Neuronal stem cell (in vitro differentiated cells): Measurements from ENCODE around the gene PTPN14.

ENCODE experiments used
- DNase-seq: peaks from one replicate; pipeline ENCODE4 v3.0.0-alpha.2; 2013; ENCODE audit warnings: low spot score
- H2AFZ ChIP-seq: one replicate; pipeline ENCODE4 v1.6.1; 2013; ENCODE audit warnings: mild to moderate bottlenecking, low read length, inconsistent platforms
- H2AK5ac ChIP-seq: 2 replicates; pipeline ENCODE4 v1.6.1; 2013; ENCODE audit warnings: low read depth, mild to moderate bottlenecking, inconsistent platforms, low read length, moderate library complexity, mixed read lengths
- H2BK120ac ChIP-seq: 2 replicates; pipeline ENCODE4 v1.6.1; 2013; ENCODE audit warnings: low read depth, mild to moderate bottlenecking, inconsistent platforms, low read length, moderate library complexity, mixed read lengths
- H2BK12ac ChIP-seq: one replicate; pipeline ENCODE4 v1.6.1; 2013; ENCODE audit warnings: low read length, inconsistent platforms
- H2BK15ac ChIP-seq: 2 replicates; pipeline ENCODE4 v1.6.1; 2013; ENCODE audit warnings: mild to moderate bottlenecking, low read length, inconsistent platforms, mixed read lengths
- H2BK5ac ChIP-seq: one replicate; pipeline ENCODE4 v1.6.1; 2013; ENCODE audit warnings: inconsistent platforms, mild to moderate bottlenecking, low read length, moderate library complexity
- H3K14ac ChIP-seq: one replicate; pipeline ENCODE4 v1.6.1; 2013; ENCODE audit warnings: low read length, inconsistent platforms
- H3K18ac ChIP-seq: 2 replicates; pipeline ENCODE4 v1.6.1; 2013; ENCODE audit warnings: low read length, inconsistent platforms
- H3K23ac ChIP-seq: 2 replicates; pipeline ENCODE4 v1.6.1; 2013; ENCODE audit warnings: low read depth, mild to moderate bottlenecking, mixed read lengths, low read length, inconsistent platforms; ENCODE audit not compliant: poor library complexity
- H3K27ac ChIP-seq: replicated peaks from 3 replicates; pipeline ENCODE4 v1.5.1; 2013; ENCODE audit warnings: low read length, inconsistent platforms
- H3K27me3 ChIP-seq, 3 experiments: 2 replicates each; pipeline ENCODE4 v1.6.1; 2013; ENCODE audit warnings: low read length in 3 of 3, mild to moderate bottlenecking in 2 of 3, inconsistent platforms in 1 of 3, low read depth in 1 of 3, mixed read lengths in 1 of 3, moderate library complexity in 1 of 3; ENCODE audit not compliant: control insufficient read depth in 3 of 3, insufficient read depth in 3 of 3
- H3K36me3 ChIP-seq, 2 donors: replicated peaks in 1 of 2; 2 replicates each; pipeline ENCODE4 v1.6.1; 2013; ENCODE audit warnings: low read length in 2 of 2; ENCODE audit not compliant: control insufficient read depth in 2 of 2, insufficient read depth in 2 of 2
- H3K4ac ChIP-seq: 2 replicates; pipeline ENCODE4 v1.6.1; 2013; ENCODE audit warnings: inconsistent platforms, mild to moderate bottlenecking, low read length, moderate library complexity
- H3K4me1 ChIP-seq, 2 donors: 1 replicate in 1 of 2; 2 replicates in 1 of 2; pipeline ENCODE4 v1.6.1; 2013; ENCODE audit warnings: low read length in 2 of 2, low read depth in 1 of 2; ENCODE audit not compliant: control insufficient read depth in 2 of 2, insufficient read depth in 1 of 2
- H3K4me2 ChIP-seq: one replicate; pipeline ENCODE4 v1.6.1; 2013; ENCODE audit warnings: mild to moderate bottlenecking, low read length, inconsistent platforms; ENCODE audit not compliant: insufficient read depth, poor library complexity, severe bottlenecking
- H3K4me3 ChIP-seq, 2 donors: 2 replicates each; pipeline ENCODE4 v1.5.1; 2013; ENCODE audit warnings: low read length in 2 of 2, mild to moderate bottlenecking in 2 of 2, inconsistent platforms in 1 of 2, moderate library complexity in 1 of 2
- H3K79me1 ChIP-seq: one replicate; pipeline ENCODE4 v1.6.1; 2013; ENCODE audit warnings: low read depth, mild to moderate bottlenecking, inconsistent platforms, low read length, moderate library complexity
- H3K9ac ChIP-seq: one replicate; pipeline ENCODE4 v1.6.1; 2013; ENCODE audit warnings: mild to moderate bottlenecking, low read depth, low read length, inconsistent platforms; ENCODE audit not compliant: poor library complexity
- H3K9me3 ChIP-seq, 2 donors: replicated peaks in 1 of 2; 2 replicates each; pipeline versions ENCODE3 to v1.6.1; 2013; ENCODE audit warnings: low read length in 2 of 2, mild to moderate bottlenecking in 2 of 2, inconsistent platforms in 1 of 2, low read depth in 1 of 2, mixed read lengths in 1 of 2, moderate library complexity in 1 of 2; ENCODE audit not compliant: control insufficient read depth in 2 of 2, insufficient read depth in 1 of 2
- H4K8ac ChIP-seq: one replicate; pipeline ENCODE4 v1.6.1; 2013; ENCODE audit warnings: low read depth, mild to moderate bottlenecking, inconsistent platforms, low read length, moderate library complexity
- H4K91ac ChIP-seq: one replicate; pipeline ENCODE4 v1.6.1; 2013; ENCODE audit warnings: low read length, low read depth, mild to moderate bottlenecking, inconsistent platforms; ENCODE audit not compliant: poor library complexity
- WGBS, 2 donors: extraction: QIAGEN DNeasy Blood & Tissue Kit; methylation state at CpG; one replicate each; pipeline ENCODE4 v1.1.7; 2013; ENCODE audit warnings: missing lambda C conversion rate in 2 of 2, mixed read lengths in 1 of 2; ENCODE audit not compliant: insufficient read length in 2 of 2, insufficient replicate concordance in 1 of 2; ENCODE audit errors: extremely low coverage in 2 of 2; 5-methylcytosine and 5-hydroxymethylcytosine counted together

PTPN14 gene

GRCh38 chr1:214439352-214440119 lies 111.9 kb downstream of the PTPN14 start:
- no peaks in the 10 kb centered on the region for H3K36me3 ChIP-seq
- no peak overlapping the region for H4K91ac ChIP-seq
- H3K27me3 ChIP-seq: no peaks in the 10 kb centered on the region
- no peak overlapping the region for H3K4me2 ChIP-seq
- no peaks in the 10 kb centered on the region for H3K9me3 ChIP-seq
- no peak overlapping the region for H3K14ac ChIP-seq
- H2BK5ac ChIP-seq: no peak overlapping the region
- no peak overlapping the region for H2BK12ac ChIP-seq
- no peak overlapping the region for H3K23ac ChIP-seq
- peak overlapping the region; percentile 39 for H2AFZ ChIP-seq
- H3K4me3 ChIP-seq: no peak overlapping the region
- no CpG with 5 or more reads among the region's 12 CpGs for WGBS, 2 donors
- no peak overlapping the region for H3K9ac ChIP-seq
- no peak overlapping the region for H2BK120ac ChIP-seq
- no peak overlapping the region for H4K8ac ChIP-seq
- no peak overlapping the region for H3K27ac ChIP-seq
- no peak overlapping the region for H2AK5ac ChIP-seq
- H3K79me1 ChIP-seq: no peaks in the 10 kb centered on the region
- no peak for DNase-seq
- no peak overlapping the region for H3K18ac ChIP-seq
- no peak overlapping the region for H3K4ac ChIP-seq
- H3K4me1 ChIP-seq: peaks cover 7 to 22% of the 10 kb centered on the region in 2 donors
- no peak overlapping the region for H2BK15ac ChIP-seq

GRCh38 chr1:214438530-214438929 lies 112.9 kb downstream of the PTPN14 start:
- Histone ChIP-seq H3K36me3 (no peaks in the 10 kb centered on the region), H2AK5ac (no peak overlapping the region), H4K8ac (no peak overlapping the region), H4K91ac (no peak overlapping the region), H2BK120ac (no peak overlapping the region), H3K27me3 (no peaks in the 10 kb centered on the region), H3K9ac (no peak overlapping the region), H2AFZ (no peak overlapping the region), H3K4me3 (no peak overlapping the region), H3K18ac (no peak overlapping the region), H2BK5ac (no peak overlapping the region), H3K4me1 (peaks cover 7 to 22% of the 10 kb centered on the region in 2 donors), H3K14ac (no peak overlapping the region), H3K79me1 (no peaks in the 10 kb centered on the region), H3K23ac (no peak overlapping the region), H3K4ac (no peak overlapping the region), H2BK12ac (no peak overlapping the region), H3K9me3 (no peaks in the 10 kb centered on the region), H3K27ac (no peak overlapping the region), H2BK15ac (no peak overlapping the region), H3K4me2 (no peak overlapping the region)
- no peak for DNase-seq
- no CpG with 5 or more reads among the region's 2 CpGs for WGBS, 2 donors

DNA sequence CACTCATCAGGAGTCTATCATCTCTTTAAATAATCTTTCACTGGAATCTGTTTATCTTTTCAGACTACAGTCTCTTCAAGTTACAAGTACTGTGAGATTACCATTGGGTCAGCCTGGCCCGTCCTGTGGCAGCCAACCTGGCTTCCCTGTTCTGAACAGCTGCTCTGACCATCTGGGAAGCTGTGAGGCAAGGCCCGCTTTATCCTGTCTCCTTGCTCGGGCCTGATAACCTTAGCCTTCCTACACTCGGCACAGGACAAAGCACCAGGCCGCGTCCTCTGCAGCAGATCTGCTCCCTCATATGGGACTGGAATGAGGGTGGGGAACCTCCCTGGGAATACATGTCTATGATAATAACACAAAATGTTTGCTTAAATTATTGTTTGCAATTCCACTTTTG lies 113.3 kb downstream of the PTPN14 start:
- H2BK15ac ChIP-seq: no peak overlapping the region
- no CpG with 5 or more reads among the region's 6 CpGs for WGBS, 2 donors
- DNase-seq: no peak

GRCh38 chr1:214435867-214436266 lies 115.5 kb downstream of the PTPN14 start:
- H3K4me2 ChIP-seq: no peak overlapping the region
- no peak overlapping the region for H2BK5ac ChIP-seq

More for the DNA sequence above, 113.3 kb downstream of the PTPN14 start:
- Histone ChIP-seq H3K4me2 (no peak overlapping the region), H3K9me3 (no peaks in the 10 kb centered on the region), H2BK12ac (no peak overlapping the region), H3K27ac (no peak overlapping the region), H3K9ac (peak overlapping the region; percentile 1), H3K14ac (no peak overlapping the region), H2AFZ (no peak overlapping the region), H3K4me3 (no peak overlapping the region), H3K27me3 (no peaks in the 10 kb centered on the region), H2AK5ac (no peak overlapping the region), H3K4ac (no peak overlapping the region), H4K8ac (no peak overlapping the region), H3K36me3 (no peaks in the 10 kb centered on the region), H4K91ac (no peak overlapping the region), H2BK120ac (no peak overlapping the region), H3K23ac (no peak overlapping the region), H3K18ac (peak overlapping the region; percentile 53), H3K4me1 (peaks cover 7 to 22% of the 10 kb centered on the region in 2 donors), H2BK5ac (no peak overlapping the region), H3K79me1 (no peaks in the 10 kb centered on the region)

More at GRCh38 chr1:214435867-214436266, 115.5 kb downstream of the PTPN14 start:
- DNase-seq: no peak
- no CpG with 5 or more reads among the region's 4 CpGs for WGBS, 2 donors
- Histone ChIP-seq H3K9me3 (no peaks in the 10 kb centered on the region), H4K91ac (no peak overlapping the region), H2BK120ac (no peak overlapping the region), H3K4me1 (peaks cover 7 to 22% of the 10 kb centered on the region in 2 donors), H3K79me1 (no peaks in the 10 kb centered on the region), H3K23ac (no peak overlapping the region), H3K14ac (no peak overlapping the region), H3K9ac (no peak overlapping the region), H2AK5ac (no peak overlapping the region), H4K8ac (no peak overlapping the region), H2AFZ (no peak overlapping the region), H3K18ac (no peak overlapping the region), H3K27ac (no peak overlapping the region), H3K4me3 (no peak overlapping the region), H2BK15ac (no peak overlapping the region), H3K4ac (no peak overlapping the region), H3K27me3 (no peaks in the 10 kb centered on the region), H2BK12ac (no peak overlapping the region), H3K36me3 (no peaks in the 10 kb centered on the region)
